ENCODE data around the gene RAB33A.

- no peak for TF ChIP-seq MAX (IDR thresholded peaks at IDR 0.05)
- TF ChIP-seq CTCF (IDR thresholded peaks at IDR 0.05; ENCODE audit: low read depth, low read length, missing input control) = no peak
- TF ChIP-seq EGR1 (IDR thresholded peaks at IDR 0.05; ENCODE audit: low read depth in 2 of 2) = no peak
- no peak for TF ChIP-seq JUND (IDR thresholded peaks at IDR 0.05)
- no peak for TF ChIP-seq FOXA1 (IDR thresholded peaks at IDR 0.05)
Measured at GRCh38 chrX:130124577-130124976, 47.2 kb upstream of the RAB33A start.
